Activated CD8-positive, alpha-beta memory T cell treated with anti-CD3 and anti-CD28 coated beads, Interleukin-2, amount 50 U/mL, for 1 hour (primary cell): ENCODE results near the gene HOXA4.

Experiments
- DNase-seq: peaks from one replicate; pipeline ENCODE4 v3.0.0-alpha.2; 2020; ENCODE audit errors: extremely low read depth

Gene HOXA4

GRCh38 chr7:27094304-27095049 lies 36.1 kb downstream of the HOXA4 start:
- DNase-seq: no peak

- no peak for DNase-seq
These were observed 37.2 kb downstream of the HOXA4 start for GRCh38 chr7:27093184-27093895.

- DNase-seq: no peak
These were observed 37.8 kb downstream of the HOXA4 start for GRCh38 chr7:27092819-27093110.

- no peak for DNase-seq
These were observed 38.4 kb downstream of the HOXA4 start for GRCh38 chr7:27091941-27092818.

GRCh38 chr7:27091105-27091504 lies 39.5 kb downstream of the HOXA4 start:
- no peak for DNase-seq

GRCh38 chr7:27088002-27088922 lies 42.3 kb downstream of the HOXA4 start:
- no peak for DNase-seq

GRCh38 chr7:27083646-27084045 lies 46.9 kb downstream of the HOXA4 start:
- DNase-seq: no peak

GRCh38 chr7:27082171-27082570 lies 48.4 kb downstream of the HOXA4 start:
- DNase-seq: no peak

GRCh38 chr7:27080844-27081436 lies 49.6 kb downstream of the HOXA4 start:
- no peak for DNase-seq

GRCh38 chr7:27079234-27079975 lies 51.2 kb downstream of the HOXA4 start:
- DNase-seq: no peak

- DNase-seq: no peak
These were observed 51.8 kb downstream of the HOXA4 start for GRCh38 chr7:27078616-27079233.
